Measurements from ENCODE around the gene COL11A2.

DNA sequence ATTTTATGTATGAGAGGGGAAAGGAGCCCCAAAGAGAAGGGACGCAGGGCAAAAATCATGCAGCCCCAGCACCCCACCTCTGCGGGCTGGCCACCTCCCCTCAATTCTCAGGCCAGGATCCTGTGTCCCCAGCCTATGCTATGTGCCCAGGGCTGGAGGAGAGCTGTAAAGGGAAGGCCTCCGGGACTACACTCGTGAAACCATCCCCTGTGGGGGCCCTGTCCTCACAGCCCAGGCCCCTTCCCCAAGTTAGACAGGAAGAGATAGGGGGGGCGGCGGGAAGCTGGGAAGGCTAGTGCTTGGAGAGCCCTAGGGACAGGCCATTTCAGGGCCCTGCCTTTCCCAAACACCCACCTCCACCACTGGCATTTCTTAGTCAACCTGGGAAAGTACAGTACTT is 1.4 kb upstream of the COL11A2 start:
- TF ChIP-seq POLR2A (IDR thresholded peaks at IDR 0.05) = no peak
- TF ChIP-seq, protein P1, sequence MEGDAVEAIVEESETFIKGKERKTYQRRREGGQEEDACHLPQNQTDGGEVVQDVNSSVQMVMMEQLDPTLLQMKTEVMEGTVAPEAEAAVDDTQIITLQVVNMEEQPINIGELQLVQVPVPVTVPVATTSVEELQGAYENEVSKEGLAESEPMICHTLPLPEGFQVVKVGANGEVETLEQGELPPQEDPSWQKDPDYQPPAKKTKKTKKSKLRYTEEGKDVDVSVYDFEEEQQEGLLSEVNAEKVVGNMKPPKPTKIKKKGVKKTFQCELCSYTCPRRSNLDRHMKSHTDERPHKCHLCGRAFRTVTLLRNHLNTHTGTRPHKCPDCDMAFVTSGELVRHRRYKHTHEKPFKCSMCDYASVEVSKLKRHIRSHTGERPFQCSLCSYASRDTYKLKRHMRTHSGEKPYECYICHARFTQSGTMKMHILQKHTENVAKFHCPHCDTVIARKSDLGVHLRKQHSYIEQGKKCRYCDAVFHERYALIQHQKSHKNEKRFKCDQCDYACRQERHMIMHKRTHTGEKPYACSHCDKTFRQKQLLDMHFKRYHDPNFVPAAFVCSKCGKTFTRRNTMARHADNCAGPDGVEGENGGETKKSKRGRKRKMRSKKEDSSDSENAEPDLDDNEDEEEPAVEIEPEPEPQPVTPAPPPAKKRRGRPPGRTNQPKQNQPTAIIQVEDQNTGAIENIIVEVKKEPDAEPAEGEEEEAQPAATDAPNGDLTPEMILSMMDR (IDR thresholded peaks at IDR 0.05) = no peak
